Spleen (tissue), 7 donors: ENCODE measurements around the gene ARHGDIB.

Experiments used
- CTCF ChIP-seq, 11 experiments: fragments of 200-600 bp in 7 of 11; fragments of 450-650 bp in 4 of 11; sonication (generic) in 4 of 11; IDR thresholded peaks in 8 of 11; conservative IDR thresholded peaks in 3 of 11; 1 replicate in 7 of 11; 2 replicates in 4 of 11; pipeline versions ENCODE4 v1.4.0 to v1.8.0; 2016 to 2021; ENCODE audit warnings: antibody characterized with exemption in 11 of 11, inconsistent platforms in 4 of 11, mild to moderate bottlenecking in 1 of 11
- POLR2A ChIP-seq, 3 donors: fragments of 450-650 bp; IDR thresholded peaks; one replicate each; pipeline ENCODE4 v1.5.1; 2017; ENCODE audit warnings: antibody characterized with exemption in 3 of 3, mild to moderate bottlenecking in 1 of 3
- POLR2AphosphoS5 ChIP-seq, 3 donors: sonication (generic); formaldehyde crosslinking; IDR thresholded peaks; one replicate each; pipeline ENCODE4 v1.5.1; 2017; ENCODE audit warnings: antibody characterized with exemption in 3 of 3
- donor health status: DM: no; HTN: no; CAD: no; lungs with moderate emphysema.
- donor health status: DM: no; HTN: no; CAD: no.
- donor health status: DM: no; HTN: no; CAD: no.

- TF ChIP-seq CTCF (IDR thresholded peaks at IDR 0.05 in 8 of 11, conservative IDR thresholded peaks at IDR 0.05 in 3 of 11) (no peak), POLR2A (IDR thresholded peaks at IDR 0.05) (no peak), POLR2AphosphoS5 (IDR thresholded peaks at IDR 0.05) (no peak)
Observed at GRCh38 chr12:14902465-14902864, 58.9 kb downstream of the ARHGDIB start.
